ENCODE data around the gene FBXO40. TPM values are rescaled to one million over a fixed set of nuclear protein-coding genes. Genes with fewer than 3 reads are reported as not detected.
A peak's percentile ranks its signal among the peaks of the same experiment; 100 is the strongest.

The FBXO40 gene, protein sequence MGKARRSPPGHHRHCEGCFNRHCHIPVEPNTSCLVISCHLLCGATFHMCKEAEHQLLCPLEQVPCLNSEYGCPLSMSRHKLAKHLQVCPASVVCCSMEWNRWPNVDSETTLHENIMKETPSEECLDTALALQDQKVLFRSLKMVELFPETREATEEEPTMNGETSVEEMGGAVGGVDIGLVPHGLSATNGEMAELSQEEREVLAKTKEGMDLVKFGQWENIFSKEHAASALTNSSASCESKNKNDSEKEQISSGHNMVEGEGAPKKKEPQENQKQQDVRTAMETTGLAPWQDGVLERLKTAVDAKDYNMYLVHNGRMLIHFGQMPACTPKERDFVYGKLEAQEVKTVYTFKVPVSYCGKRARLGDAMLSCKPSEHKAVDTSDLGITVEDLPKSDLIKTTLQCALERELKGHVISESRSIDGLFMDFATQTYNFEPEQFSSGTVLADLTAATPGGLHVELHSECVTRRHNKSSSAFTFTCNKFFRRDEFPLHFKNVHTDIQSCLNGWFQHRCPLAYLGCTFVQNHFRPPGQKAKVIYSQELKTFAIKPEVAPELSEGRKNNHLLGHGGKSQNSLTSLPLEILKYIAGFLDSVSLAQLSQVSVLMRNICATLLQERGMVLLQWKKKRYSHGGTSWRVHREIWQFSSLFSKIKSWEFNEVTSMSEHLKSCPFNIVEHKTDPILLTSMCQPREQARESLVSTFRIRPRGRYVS
- total RNA-seq (2021; fragmentation: NEBNext Ultra II Directional; extraction: Animal tissue kit (Norgen Biotek cat#: 25700)), result not detected
- long read RNA-seq, result 0 reads

DNA sequence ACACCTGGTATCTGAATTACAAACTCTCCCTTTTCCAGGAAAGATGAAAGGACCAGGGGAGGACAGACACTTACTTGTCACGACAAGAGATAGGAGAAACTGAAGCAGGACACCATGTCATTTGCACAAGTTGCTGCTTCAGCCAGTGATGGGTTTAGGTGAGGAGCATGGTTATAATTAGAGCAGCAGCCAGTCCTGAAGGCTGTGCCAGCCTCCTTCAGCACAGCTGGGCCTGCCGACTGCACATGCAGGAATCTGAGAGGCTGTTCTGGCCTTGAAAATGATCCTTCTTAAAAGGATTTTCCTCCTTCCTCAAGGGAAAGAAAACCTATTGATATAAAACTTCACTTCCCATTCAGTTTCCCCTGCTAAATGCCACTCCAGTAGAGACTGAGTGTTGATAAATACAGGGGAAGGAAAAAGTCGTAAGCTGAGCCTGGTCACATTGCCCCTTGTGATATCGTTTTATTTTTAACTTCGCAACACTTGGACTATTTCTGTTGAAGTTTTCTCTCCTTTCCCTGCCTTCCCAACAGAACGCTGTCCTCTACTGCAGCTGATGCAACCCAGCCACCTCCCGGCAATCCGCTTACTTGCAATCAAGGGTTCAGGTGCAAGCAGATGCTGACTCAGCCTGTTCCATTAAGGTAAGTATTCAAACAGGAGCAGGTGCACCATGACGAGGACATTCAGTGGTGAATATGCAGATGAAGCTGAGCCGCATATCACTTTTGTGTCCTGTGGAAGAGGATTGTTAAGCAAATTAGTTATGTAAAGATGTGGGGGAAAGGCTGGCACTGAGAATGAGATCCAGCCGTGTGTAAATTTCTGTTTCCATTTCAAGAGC lies at the start of gene FBXO40:
Gene FBXO40 (plus strand): TSS at position 524 of the 847 bp plus-strand sequence. CDS start 27,197 bp downstream, outside the sequence.
- Mint-ChIP-seq H3K4me3 (no peak within 1 kb of the TSS), H3K27me3 (ENCODE audit: insufficient read depth) (peaks cover 7% of the 10 kb centered on the region)

DNA sequence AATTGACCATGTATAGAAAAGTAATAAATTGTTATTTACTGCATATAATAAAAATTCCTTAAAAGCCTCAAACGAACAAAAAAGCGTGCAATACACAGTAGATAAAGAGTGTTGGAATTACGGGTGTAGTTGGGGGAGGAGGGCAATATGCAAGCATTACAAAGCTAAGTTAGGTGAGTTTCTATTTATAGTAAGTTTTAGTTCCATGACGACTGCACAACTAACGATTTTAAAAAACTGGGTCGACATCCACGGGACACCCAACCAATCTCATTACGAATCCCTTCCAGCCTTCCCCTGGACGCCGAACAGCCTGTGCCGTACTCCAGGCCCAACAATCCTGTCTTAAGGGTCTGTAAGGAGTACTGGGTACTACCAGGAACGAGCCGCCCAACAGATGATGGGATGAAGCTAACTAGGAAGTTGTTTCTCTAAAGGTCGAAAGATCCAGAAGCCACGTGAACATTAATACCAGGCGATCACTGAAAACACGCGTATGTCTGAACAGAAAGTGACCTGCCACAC lies 48.1 kb upstream of the FBXO40 start:
- Mint-ChIP-seq H3K9me3 (no peaks in the 10 kb centered on the region), H3K27me3 (ENCODE audit: insufficient read depth) (peaks cover 3% of the 10 kb centered on the region; the same call in 1 of the 2 replicates), H3K4me3 (peak overlapping the region; percentile 99), H3K4me1 (ENCODE audit: low read depth) (peaks cover 29% of the 10 kb centered on the region), H3K27ac (peak overlapping the region; percentile 96), H3K36me3 (ENCODE audit: low read depth) (0 out of 2 replicates have a peak, but pooled peaks cover 6% of the 10 kb centered on the region)
- TF ChIP-seq, protein P1, sequence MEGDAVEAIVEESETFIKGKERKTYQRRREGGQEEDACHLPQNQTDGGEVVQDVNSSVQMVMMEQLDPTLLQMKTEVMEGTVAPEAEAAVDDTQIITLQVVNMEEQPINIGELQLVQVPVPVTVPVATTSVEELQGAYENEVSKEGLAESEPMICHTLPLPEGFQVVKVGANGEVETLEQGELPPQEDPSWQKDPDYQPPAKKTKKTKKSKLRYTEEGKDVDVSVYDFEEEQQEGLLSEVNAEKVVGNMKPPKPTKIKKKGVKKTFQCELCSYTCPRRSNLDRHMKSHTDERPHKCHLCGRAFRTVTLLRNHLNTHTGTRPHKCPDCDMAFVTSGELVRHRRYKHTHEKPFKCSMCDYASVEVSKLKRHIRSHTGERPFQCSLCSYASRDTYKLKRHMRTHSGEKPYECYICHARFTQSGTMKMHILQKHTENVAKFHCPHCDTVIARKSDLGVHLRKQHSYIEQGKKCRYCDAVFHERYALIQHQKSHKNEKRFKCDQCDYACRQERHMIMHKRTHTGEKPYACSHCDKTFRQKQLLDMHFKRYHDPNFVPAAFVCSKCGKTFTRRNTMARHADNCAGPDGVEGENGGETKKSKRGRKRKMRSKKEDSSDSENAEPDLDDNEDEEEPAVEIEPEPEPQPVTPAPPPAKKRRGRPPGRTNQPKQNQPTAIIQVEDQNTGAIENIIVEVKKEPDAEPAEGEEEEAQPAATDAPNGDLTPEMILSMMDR (IDR thresholded peaks at IDR 0.05), result no peak
- peak; percentile 4 for DNase-seq

More for the DNA sequence above, at the start of gene FBXO40:
- TF ChIP-seq, protein P1 (IDR thresholded peaks at IDR 0.05), result no peak
- Mint-ChIP-seq H3K27ac (no peak within 1 kb of the TSS), H3K9me3 (no peaks in the 10 kb centered on the region), H3K36me3 (ENCODE audit: low read depth) (no peaks in the 10 kb centered on the region), H3K4me1 (ENCODE audit: low read depth) (no peaks in the 10 kb centered on the region)
- no peak for DNase-seq

DNA sequence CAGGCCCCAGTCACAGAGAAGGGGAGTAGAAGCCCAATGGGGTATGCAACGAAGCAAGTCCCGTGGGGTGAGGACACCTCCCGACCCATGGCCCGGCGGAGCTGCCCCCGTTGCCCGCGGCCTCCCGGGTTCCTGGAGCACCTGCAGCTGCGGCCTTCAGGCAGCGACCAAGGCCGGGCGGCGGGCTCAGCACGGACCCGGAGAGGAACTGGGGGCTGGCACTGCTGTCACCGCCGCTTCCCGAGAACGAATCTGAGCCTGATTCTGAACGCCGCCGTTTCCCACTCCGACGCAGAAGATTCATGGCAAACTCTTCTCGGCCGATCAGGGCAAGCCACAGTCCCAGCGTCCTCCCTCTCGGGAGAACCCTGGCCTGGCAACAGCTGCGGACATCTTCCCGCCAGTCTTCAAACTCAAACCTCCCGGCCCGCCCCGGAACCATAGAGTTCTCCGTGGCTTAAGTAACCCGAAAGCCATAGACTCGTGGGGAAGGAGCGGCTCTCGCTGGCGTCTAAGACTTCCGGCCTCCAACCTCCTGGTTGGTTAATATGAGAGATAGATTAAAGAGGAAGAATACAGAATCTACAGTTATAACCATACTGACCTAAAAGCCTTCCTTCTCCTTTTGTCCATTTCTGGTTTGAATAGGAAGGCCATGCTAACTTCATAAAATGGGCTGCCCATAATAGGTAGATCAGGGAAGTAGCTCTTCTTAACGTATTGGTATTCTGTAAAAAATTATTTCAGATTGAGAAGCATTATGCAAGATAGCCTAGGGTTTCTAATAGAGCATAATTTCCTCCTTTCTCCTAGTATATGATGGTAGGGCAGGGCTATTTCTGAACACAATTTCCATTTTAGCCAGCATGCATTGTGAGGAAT lies 47.4 kb upstream of the FBXO40 start, which contains the start of gene POLQ:
Gene POLQ (minus strand): TSS at position 415 of the 882 bp plus-strand sequence. CDS start 111 bp downstream, at position 304.
- H3K36me3 Mint-ChIP-seq (ENCODE audit: low read depth), result 0 out of 2 replicates have a peak, but pooled peaks cover 6% of the 10 kb centered on the region
- H3K4me1 Mint-ChIP-seq (ENCODE audit: low read depth), result peaks cover 29% of the 10 kb centered on the region
- peak; percentile 93 for DNase-seq
- TF ChIP-seq, protein P1 (IDR thresholded peaks at IDR 0.05), result no peak
- peaks cover 3% of the 10 kb centered on the region; the same call in 1 of the 2 replicates for H3K27me3 Mint-ChIP-seq (ENCODE audit: insufficient read depth)
- peak within 1 kb of the TSS; percentile 96 for H3K27ac Mint-ChIP-seq
- peak within 1 kb of the TSS; percentile 99 for H3K4me3 Mint-ChIP-seq
- H3K9me3 Mint-ChIP-seq, result no peaks in the 10 kb centered on the region

GRCh38 chr3:121552379-121552778 lies 40.8 kb upstream of the FBXO40 start:
- Mint-ChIP-seq H3K27ac (no peak overlapping the region), H3K9me3 (no peaks in the 10 kb centered on the region), H3K27me3 (ENCODE audit: insufficient read depth) (peaks cover 1% of the 10 kb centered on the region; the same call in 1 of the 2 replicates), H3K4me1 (ENCODE audit: low read depth) (peaks cover 15% of the 10 kb centered on the region; the same call in 1 of the 2 replicates), H3K36me3 (ENCODE audit: low read depth) (no peaks in the 10 kb centered on the region), H3K4me3 (peak overlapping the region; percentile 67)
- DNase-seq, result no peak
- TF ChIP-seq, protein P1 (IDR thresholded peaks at IDR 0.05), result no peak
